ENCODE measurements around the gene PEX6.

Gene PEX6

GRCh38 chr6:42984001-42984923 is 5.3 kb upstream of the PEX6 start, which contains the start of gene PPP2R5D:
Gene PPP2R5D (plus strand): TSS chr6:42984570. CDS start chr6:42984678, 108 bp downstream.
- H2BK12ac ChIP-seq (ENCODE audit: low read length) = no peak within 1 kb of the TSS
- peak within 1 kb of the TSS; percentile 73 for H3K4me2 ChIP-seq (ENCODE audit: insufficient read depth, low read length, poor library complexity, severe bottlenecking)
- peak within 1 kb of the TSS; percentile 65 for H3K14ac ChIP-seq (ENCODE audit: low read length)
- H3K4me3 ChIP-seq (ENCODE audit: low read length in 2 of 2) = peak within 1 kb of the TSS; percentile 64 to 91
- no peak within 1 kb of the TSS for H4K91ac ChIP-seq (ENCODE audit: low read depth, low read length, poor library complexity)
- H2BK120ac ChIP-seq (ENCODE audit: low read depth, low read length) = no peak within 1 kb of the TSS
- H3K18ac ChIP-seq (ENCODE audit: low read length) = peak within 1 kb of the TSS; percentile 95
- H2BK5ac ChIP-seq (ENCODE audit: low read length) = peak within 1 kb of the TSS; percentile 1
- peak within 1 kb of the TSS; percentile 67 for H2AK5ac ChIP-seq (ENCODE audit: low read depth, low read length)
- H2AFZ ChIP-seq (ENCODE audit: low read length) = peak within 1 kb of the TSS; percentile 94
- no peaks in the 10 kb centered on the region for H3K9me3 ChIP-seq (replicated peaks in 1 of 2; ENCODE audit: control insufficient read depth in 2 of 2, insufficient read depth in 1 of 2, low read depth in 1 of 2, low read length in 2 of 2)
- peaks cover 3% of the 10 kb centered on the region for H3K79me1 ChIP-seq (ENCODE audit: low read depth, low read length)
- H3K27me3 ChIP-seq (ENCODE audit: control insufficient read depth in 3 of 3, insufficient read depth in 3 of 3, low read depth in 1 of 3, low read length in 3 of 3) = no peaks in the 10 kb centered on the region
- peaks cover 8% of the 10 kb centered on the region in 2 donors for H3K4me1 ChIP-seq (ENCODE audit: control insufficient read depth in 2 of 2, insufficient read depth in 1 of 2, low read depth in 1 of 2, low read length in 2 of 2)
- peaks cover 5 to 29% of the 10 kb centered on the region in 2 donors for H3K36me3 ChIP-seq (replicated peaks in 1 of 2; ENCODE audit: control insufficient read depth in 2 of 2, insufficient read depth in 2 of 2, low read length in 2 of 2)
- peak within 1 kb of the TSS; percentile 85 for H3K9ac ChIP-seq (ENCODE audit: low read depth, low read length, poor library complexity)
- no CpG with 5 or more reads among the region's 59 CpGs for WGBS, 2 donors (ENCODE audit: extremely low coverage in 2 of 2, insufficient read length in 2 of 2, insufficient replicate concordance in 1 of 2)
- no peak within 1 kb of the TSS for H2BK15ac ChIP-seq (ENCODE audit: low read length)
- H4K8ac ChIP-seq (ENCODE audit: low read depth, low read length) = no peak within 1 kb of the TSS
- peak; percentile 98 for DNase-seq (ENCODE audit: low spot score)
- H3K4ac ChIP-seq (ENCODE audit: low read length) = no peak within 1 kb of the TSS
- H3K23ac ChIP-seq (ENCODE audit: low read depth, low read length, poor library complexity) = peak within 1 kb of the TSS; percentile 66
- peak within 1 kb of the TSS; percentile 86 for H3K27ac ChIP-seq (replicated peaks; ENCODE audit: low read length)

- Histone ChIP-seq H3K36me3 (replicated peaks in 1 of 2; ENCODE audit: control insufficient read depth in 2 of 2, insufficient read depth in 2 of 2, low read length in 2 of 2) (peaks cover 0 to 5% of the 10 kb centered on the region in 2 donors), H2AFZ (ENCODE audit: low read length) (no peak overlapping the region), H3K4me2 (ENCODE audit: insufficient read depth, low read length, poor library complexity, severe bottlenecking) (no peak overlapping the region), H3K9ac (ENCODE audit: low read depth, low read length, poor library complexity) (no peak overlapping the region), H3K79me1 (ENCODE audit: low read depth, low read length) (peaks cover 5% of the 10 kb centered on the region), H4K91ac (ENCODE audit: low read depth, low read length, poor library complexity) (no peak overlapping the region), H3K4me1 (ENCODE audit: control insufficient read depth in 2 of 2, insufficient read depth in 1 of 2, low read depth in 1 of 2, low read length in 2 of 2) (peaks cover 9 to 12% of the 10 kb centered on the region in 2 donors), H3K18ac (ENCODE audit: low read length) (no peak overlapping the region), H3K23ac (ENCODE audit: low read depth, low read length, poor library complexity) (no peak overlapping the region), H3K27me3 (ENCODE audit: control insufficient read depth in 3 of 3, insufficient read depth in 3 of 3, low read depth in 1 of 3, low read length in 3 of 3) (no peaks in the 10 kb centered on the region), H2BK5ac (ENCODE audit: low read length) (no peak overlapping the region), H3K27ac (replicated peaks; ENCODE audit: low read length) (no peak overlapping the region), H3K4me3 (ENCODE audit: low read length in 2 of 2) (no peak overlapping the region), H2BK12ac (ENCODE audit: low read length) (no peak overlapping the region), H3K14ac (ENCODE audit: low read length) (no peak overlapping the region), H2AK5ac (ENCODE audit: low read depth, low read length) (no peak overlapping the region), H4K8ac (ENCODE audit: low read depth, low read length) (no peak overlapping the region), H3K9me3 (replicated peaks in 1 of 2; ENCODE audit: control insufficient read depth in 2 of 2, insufficient read depth in 1 of 2, low read depth in 1 of 2, low read length in 2 of 2) (no peaks in the 10 kb centered on the region), H2BK120ac (ENCODE audit: low read depth, low read length) (no peak overlapping the region), H2BK15ac (ENCODE audit: low read length) (no peak overlapping the region), H3K4ac (ENCODE audit: low read length) (no peak overlapping the region)
- WGBS, 2 donors (ENCODE audit: extremely low coverage in 2 of 2, insufficient read length in 2 of 2, insufficient replicate concordance in 1 of 2) = 100% methylated on average over 2 of the region's 5 CpGs; no CpG with 5 or more reads in 1 of the 2 donors
- DNase-seq (ENCODE audit: low spot score) = no peak
Measured at GRCh38 chr6:42981836-42982235, 2.9 kb upstream of the PEX6 start.

- H3K4me1 ChIP-seq (ENCODE audit: control insufficient read depth in 2 of 2, insufficient read depth in 1 of 2, low read depth in 1 of 2, low read length in 2 of 2) = peaks cover 5 to 8% of the 10 kb centered on the region in 2 donors
- no peaks in the 10 kb centered on the region for H3K27me3 ChIP-seq (ENCODE audit: control insufficient read depth in 3 of 3, insufficient read depth in 3 of 3, low read depth in 1 of 3, low read length in 3 of 3)
- H2BK5ac ChIP-seq (ENCODE audit: low read length) = no peak overlapping the region
- no peak overlapping the region for H3K23ac ChIP-seq (ENCODE audit: low read depth, low read length, poor library complexity)
- H3K9ac ChIP-seq (ENCODE audit: low read depth, low read length, poor library complexity) = no peak overlapping the region
- no peak overlapping the region for H2BK15ac ChIP-seq (ENCODE audit: low read length)
- no peak overlapping the region for H2AK5ac ChIP-seq (ENCODE audit: low read depth, low read length)
- H3K4me2 ChIP-seq (ENCODE audit: insufficient read depth, low read length, poor library complexity, severe bottlenecking) = peak overlapping the region; percentile 96
- no peak overlapping the region for H3K4ac ChIP-seq (ENCODE audit: low read length)
- H3K4me3 ChIP-seq (ENCODE audit: low read length in 2 of 2) = peak overlapping the region; percentile 59 to 88
- H3K18ac ChIP-seq (ENCODE audit: low read length) = no peak overlapping the region
- H3K9me3 ChIP-seq (replicated peaks in 1 of 2; ENCODE audit: control insufficient read depth in 2 of 2, insufficient read depth in 1 of 2, low read depth in 1 of 2, low read length in 2 of 2) = peaks cover 0 to under 1% of the 10 kb centered on the region in 2 donors
- H3K27ac ChIP-seq (replicated peaks; ENCODE audit: low read length) = no peak overlapping the region
- H2BK12ac ChIP-seq (ENCODE audit: low read length) = no peak overlapping the region
- H3K79me1 ChIP-seq (ENCODE audit: low read depth, low read length) = peaks cover 2% of the 10 kb centered on the region
- no peak overlapping the region for H4K8ac ChIP-seq (ENCODE audit: low read depth, low read length)
- H4K91ac ChIP-seq (ENCODE audit: low read depth, low read length, poor library complexity) = no peak overlapping the region
- H3K36me3 ChIP-seq (replicated peaks in 1 of 2; ENCODE audit: control insufficient read depth in 2 of 2, insufficient read depth in 2 of 2, low read length in 2 of 2) = no peaks in the 10 kb centered on the region
- no CpG with 5 or more reads among the region's 9 CpGs for WGBS, 2 donors (ENCODE audit: extremely low coverage in 2 of 2, insufficient read length in 2 of 2, insufficient replicate concordance in 1 of 2)
- no peak overlapping the region for H2BK120ac ChIP-seq (ENCODE audit: low read depth, low read length)
- DNase-seq (ENCODE audit: low spot score) = no peak
- H3K14ac ChIP-seq (ENCODE audit: low read length) = no peak overlapping the region
- peak overlapping the region; percentile 81 for H2AFZ ChIP-seq (ENCODE audit: low read length)
Measured at GRCh38 chr6:42979523-42980177, 669 bp upstream of the PEX6 start.

- Histone ChIP-seq H3K18ac (ENCODE audit: low read length) (peak overlapping the region; percentile 84), H4K91ac (ENCODE audit: low read depth, low read length, poor library complexity) (no peak overlapping the region), H4K8ac (ENCODE audit: low read depth, low read length) (no peak overlapping the region), H2AFZ (ENCODE audit: low read length) (peak overlapping the region; percentile 81), H2BK15ac (ENCODE audit: low read length) (no peak overlapping the region), H3K27ac (replicated peaks; ENCODE audit: low read length) (no peak overlapping the region), H3K4me3 (ENCODE audit: low read length in 2 of 2) (peak overlapping the region; percentile 59 to 88), H2AK5ac (ENCODE audit: low read depth, low read length) (peak overlapping the region; percentile 89), H2BK12ac (ENCODE audit: low read length) (no peak overlapping the region), H3K79me1 (ENCODE audit: low read depth, low read length) (peaks cover 4% of the 10 kb centered on the region), H3K9ac (ENCODE audit: low read depth, low read length, poor library complexity) (peak overlapping the region; percentile 89), H3K4me2 (ENCODE audit: insufficient read depth, low read length, poor library complexity, severe bottlenecking) (peak overlapping the region; percentile 96), H2BK120ac (ENCODE audit: low read depth, low read length) (no peak overlapping the region), H3K14ac (ENCODE audit: low read length) (peak overlapping the region; percentile 14), H3K9me3 (replicated peaks in 1 of 2; ENCODE audit: control insufficient read depth in 2 of 2, insufficient read depth in 1 of 2, low read depth in 1 of 2, low read length in 2 of 2) (peaks cover 0 to 1% of the 10 kb centered on the region in 2 donors), H3K4ac (ENCODE audit: low read length) (no peak overlapping the region), H3K4me1 (ENCODE audit: control insufficient read depth in 2 of 2, insufficient read depth in 1 of 2, low read depth in 1 of 2, low read length in 2 of 2) (peaks cover 5 to 6% of the 10 kb centered on the region in 2 donors), H3K36me3 (replicated peaks in 1 of 2; ENCODE audit: control insufficient read depth in 2 of 2, insufficient read depth in 2 of 2, low read length in 2 of 2) (peaks cover 0 to 7% of the 10 kb centered on the region in 2 donors), H2BK5ac (ENCODE audit: low read length) (no peak overlapping the region), H3K23ac (ENCODE audit: low read depth, low read length, poor library complexity) (peak overlapping the region; percentile 92), H3K27me3 (ENCODE audit: control insufficient read depth in 3 of 3, insufficient read depth in 3 of 3, low read depth in 1 of 3, low read length in 3 of 3) (no peaks in the 10 kb centered on the region)
- no CpG with 5 or more reads among the region's 28 CpGs for WGBS, 2 donors (ENCODE audit: extremely low coverage in 2 of 2, insufficient read length in 2 of 2, insufficient replicate concordance in 1 of 2)
- no peak for DNase-seq (ENCODE audit: low spot score)
Measured at GRCh38 chr6:42978487-42978838, 518 bp downstream of the PEX6 start.
